HUDEP-2 (cell line): ENCODE data around the gene STK39.
"Not testable (repeated sequence)": the region's sequence is repeated elsewhere in the genome, so short reads cannot be mapped to it uniquely, and the experiment has no call there.

ENCODE experiments used
- DNase-seq, 76 experiments: peaks; one replicate each; lab custom pipeline; 2025; ENCODE audit not compliant: unreplicated experiment in 76 of 76; lab: John Stamatoyannopoulos, UW

The STK39 gene

GRCh38 chr2:168247341-168248261 is at the start of gene STK39:
TSS of gene STK39 (minus strand) at chr2:168247595. CDS start at chr2:168247435, 160 bp downstream.
- DNase-seq = peak in 55 of 76 experiments; percentile 4 to 58 (median 28)

- no peak for DNase-seq
Measured at GRCh38 chr2:168295051-168295450, 47.7 kb upstream of the STK39 start.

- no peak for DNase-seq
Measured at GRCh38 chr2:168294409-168294808, 47.0 kb upstream of the STK39 start.

GRCh38 chr2:168293766-168294165 is 46.4 kb upstream of the STK39 start:
- DNase-seq = no peak

- DNase-seq = no peak
Measured at GRCh38 chr2:168290391-168290790, 43.0 kb upstream of the STK39 start.

GRCh38 chr2:168289880-168290279 is 42.5 kb upstream of the STK39 start:
- no peak for DNase-seq

- no peak for DNase-seq
Measured at GRCh38 chr2:168286535-168286934, 39.1 kb upstream of the STK39 start.

- no peak for DNase-seq
Measured at GRCh38 chr2:168278424-168278888, 31.1 kb upstream of the STK39 start.

GRCh38 chr2:168277276-168277675 is 29.9 kb upstream of the STK39 start:
- no peak for DNase-seq

GRCh38 chr2:168272225-168272624 is 24.8 kb upstream of the STK39 start:
- DNase-seq = no peak

- DNase-seq = not testable (repeated sequence)
Measured at GRCh38 chr2:168262926-168263325, 15.5 kb upstream of the STK39 start.

- no peak for DNase-seq
Measured at GRCh38 chr2:168256448-168256847, 9.1 kb upstream of the STK39 start.

GRCh38 chr2:168255866-168256265 is 8.5 kb upstream of the STK39 start:
- DNase-seq = no peak

GRCh38 chr2:168255103-168255502 is 7.7 kb upstream of the STK39 start:
- no peak for DNase-seq

- DNase-seq = no peak
Measured at GRCh38 chr2:168254158-168254935, 7.0 kb upstream of the STK39 start.

GRCh38 chr2:168253379-168253778 is 6.0 kb upstream of the STK39 start:
- no peak for DNase-seq

- no peak for DNase-seq
Measured at GRCh38 chr2:168252976-168253375, 5.6 kb upstream of the STK39 start.

- DNase-seq = peak in 39 of 76 experiments; percentile 2 to 40 (median 16)
Measured at GRCh38 chr2:168246483-168247340, 683 bp downstream of the STK39 start.

GRCh38 chr2:168246072-168246482 is 1.3 kb downstream of the STK39 start:
- no peak for DNase-seq

GRCh38 chr2:168245074-168245825 is 2.1 kb downstream of the STK39 start:
- no peak for DNase-seq
